ENCODE measurements around the gene PLSCR2.

DNA sequence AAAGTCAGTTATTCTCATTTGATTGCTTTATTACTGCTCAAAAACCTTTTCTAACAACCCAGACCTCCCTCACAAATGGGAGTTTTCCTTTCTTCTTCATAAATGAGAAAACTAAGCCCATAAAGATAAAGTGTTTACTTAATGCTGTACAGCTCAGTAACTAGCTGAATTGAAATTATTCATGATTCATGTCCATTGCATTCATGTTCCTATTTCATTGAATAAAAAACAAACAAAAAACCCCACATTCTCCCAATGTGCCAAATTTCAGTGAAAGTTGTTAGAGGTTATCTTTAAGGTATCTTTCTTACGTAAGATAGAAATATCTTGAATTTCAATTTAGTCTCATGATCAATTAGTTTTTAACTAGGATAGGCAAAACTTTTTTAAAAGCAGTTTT is 2.8 kb downstream of the PLSCR2 start:
- TF ChIP-seq, protein P1, sequence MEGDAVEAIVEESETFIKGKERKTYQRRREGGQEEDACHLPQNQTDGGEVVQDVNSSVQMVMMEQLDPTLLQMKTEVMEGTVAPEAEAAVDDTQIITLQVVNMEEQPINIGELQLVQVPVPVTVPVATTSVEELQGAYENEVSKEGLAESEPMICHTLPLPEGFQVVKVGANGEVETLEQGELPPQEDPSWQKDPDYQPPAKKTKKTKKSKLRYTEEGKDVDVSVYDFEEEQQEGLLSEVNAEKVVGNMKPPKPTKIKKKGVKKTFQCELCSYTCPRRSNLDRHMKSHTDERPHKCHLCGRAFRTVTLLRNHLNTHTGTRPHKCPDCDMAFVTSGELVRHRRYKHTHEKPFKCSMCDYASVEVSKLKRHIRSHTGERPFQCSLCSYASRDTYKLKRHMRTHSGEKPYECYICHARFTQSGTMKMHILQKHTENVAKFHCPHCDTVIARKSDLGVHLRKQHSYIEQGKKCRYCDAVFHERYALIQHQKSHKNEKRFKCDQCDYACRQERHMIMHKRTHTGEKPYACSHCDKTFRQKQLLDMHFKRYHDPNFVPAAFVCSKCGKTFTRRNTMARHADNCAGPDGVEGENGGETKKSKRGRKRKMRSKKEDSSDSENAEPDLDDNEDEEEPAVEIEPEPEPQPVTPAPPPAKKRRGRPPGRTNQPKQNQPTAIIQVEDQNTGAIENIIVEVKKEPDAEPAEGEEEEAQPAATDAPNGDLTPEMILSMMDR (IDR thresholded peaks at IDR 0.05) = no peak
- TF ChIP-seq EP300 (IDR thresholded peaks at IDR 0.05) = no peak
